ENCODE data around the gene SLC43A3.

GRCh38 chr11:57468276-57468675 lies 41.4 kb upstream of the SLC43A3 start:
- no peak for TF ChIP-seq CTCF (IDR thresholded peaks at IDR 0.05; ENCODE audit: low read depth, low read length)
- TF ChIP-seq EZH2phosphoT487 (IDR thresholded peaks at IDR 0.05; ENCODE audit: low read depth): no peak

All from OCI-LY3 (cell line).